Upper lobe of left lung (tissue), 6 donors: Measurements from ENCODE around the gene WDR37. TPM values are rescaled to one million over a fixed set of nuclear protein-coding genes. Genes with fewer than 3 reads are reported as not detected.

Source experiments
- ATAC-seq, 2 donors: fragments of 200-7000 bp; cut with Tn5 transposase; one replicate each; pipeline ENCODE4 v1.9.1; 2022; ENCODE audit warnings: mild to moderate bottlenecking in 2 of 2, moderate library complexity in 2 of 2; ENCODE audit not compliant: low FRiP score in 2 of 2
- DNase-seq, 2 donors: peaks; one replicate each; pipeline ENCODE4 v3.0.0-alpha.2; 2019 to 2020
- H3K27ac ChIP-seq, 4 donors: fragments of 200-600 bp; sonication (generic); one replicate each; pipeline ENCODE4 v1.5.1; 2016 to 2019
- H3K27me3 ChIP-seq, 4 donors: fragments of 200-600 bp; sonication (generic); one replicate each; pipeline ENCODE4 v1.5.1; 2017 to 2019
- H3K36me3 ChIP-seq, 4 donors: fragments of 200-600 bp; sonication (generic); one replicate each; pipeline ENCODE4 v1.5.1; 2016 to 2019
- H3K4me1 ChIP-seq, 4 donors: fragments of 200-600 bp; sonication (generic); one replicate each; pipeline ENCODE4 v1.5.1; 2018 to 2019
- H3K4me3 ChIP-seq, 4 donors: fragments of 200-600 bp; sonication (generic); one replicate each; pipeline ENCODE4 v1.5.1; 2017 to 2019; ENCODE audit warnings: mild to moderate bottlenecking in 2 of 4, moderate library complexity in 1 of 4
- H3K9me3 ChIP-seq, 4 donors: fragments of 200-600 bp; sonication (generic); one replicate each; pipeline ENCODE4 v1.5.1; 2018 to 2019
- EP300 ChIP-seq, 4 donors: sonication (generic); formaldehyde crosslinking; IDR thresholded peaks; one replicate each; pipeline ENCODE4 v1.5.1; 2017; ENCODE audit warnings: antibody characterized with exemption in 4 of 4, control low read depth in 2 of 4
- POLR2A ChIP-seq, 4 donors: fragments of 450-650 bp; IDR thresholded peaks; one replicate each; pipeline ENCODE4 v1.5.1; 2016 to 2017; ENCODE audit warnings: antibody characterized with exemption in 4 of 4, mild to moderate bottlenecking in 2 of 4
- POLR2AphosphoS5 ChIP-seq, 2 donors: sonication (generic); formaldehyde crosslinking; IDR thresholded peaks; one replicate each; pipeline ENCODE4 v1.5.1; 2017; ENCODE audit warnings: antibody characterized with exemption in 2 of 2
- WGBS, 2 donors: methylation state at CpG; one replicate each; pipeline ENCODE4 v1.1.5; 2017 to 2018; 5-methylcytosine and 5-hydroxymethylcytosine counted together
- total RNA-seq, 6 donors: library from RNA; depleted of rRNA in 4 of 6; stranded (reverse); fragments of >200 nt in 4 of 6; gene quantifications; one replicate each; pipeline versions ENCODE4 v1.1.0 to v1.2.1, GENCODE V29; 2016 to 2021
- TF ChIP-seq, protein P1 (sequence below), 6 experiments: fragments of 450-650 bp in 4 of 6; fragments of 200-600 bp in 2 of 6; sonication (generic) in 2 of 6; IDR thresholded peaks; one replicate each; pipeline ENCODE4 v1.5.1; 2016 to 2019; ENCODE audit warnings: antibody characterized with exemption in 6 of 6
- donor health status: DM: no; HTN: no; CAD: no; lungs with moderate emphysema.
- donor health status: DM: no; HTN: yes; CAD: no; lungs with severe emphysema.

The WDR37 gene
- total RNA-seq, 6 donors from 2014 or later: 18.1 to 31.4 (median 19.9) TPM

DNA sequence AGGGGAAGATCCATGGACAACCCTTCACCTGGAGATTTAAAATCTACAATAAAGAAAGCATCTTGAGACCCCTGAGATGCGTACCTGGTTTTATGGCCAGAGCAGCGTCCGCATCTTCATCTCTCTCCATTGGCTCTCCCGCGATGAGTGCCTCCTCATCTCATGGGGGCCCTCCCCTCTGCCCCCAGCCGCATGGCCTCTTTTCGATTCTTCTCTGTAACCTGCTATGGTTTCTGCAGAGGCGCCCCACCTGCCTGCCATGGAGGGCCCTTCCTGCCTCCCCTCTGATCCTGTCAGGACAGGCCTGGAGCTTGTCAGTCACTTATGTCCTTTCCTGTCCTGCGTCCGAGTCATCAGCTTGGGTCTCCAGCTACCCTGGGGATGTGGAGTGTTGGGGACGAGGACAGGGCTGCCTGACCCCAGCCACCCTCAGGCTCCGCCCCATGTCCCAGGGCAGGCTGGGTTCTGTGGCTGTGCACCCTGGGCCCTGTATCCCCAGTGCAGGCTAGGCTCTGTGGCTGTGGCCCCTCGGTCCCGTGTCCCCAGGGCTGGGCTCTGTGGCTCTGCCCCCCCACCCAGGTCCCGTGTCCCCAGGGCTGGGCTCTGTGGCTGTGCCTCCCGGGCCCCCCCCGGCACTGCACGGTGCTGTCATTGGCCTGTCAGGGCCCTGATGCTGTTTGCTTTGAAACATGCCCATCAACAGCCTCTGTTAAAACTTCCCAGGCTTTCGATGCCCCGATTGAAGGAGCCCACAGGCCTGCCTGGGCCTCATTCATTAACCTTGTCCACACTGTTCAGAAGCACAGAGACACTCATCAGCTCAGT, 99.8 kb downstream of the WDR37 start:
- ATAC-seq: no peak
- Histone ChIP-seq H3K4me3 (no peak overlapping the region), H3K9me3 (no peaks in the 10 kb centered on the region), H3K27ac (no peak overlapping the region), H3K4me1 (no peaks in the 10 kb centered on the region), H3K36me3 (no peaks in the 10 kb centered on the region), H3K27me3 (no peaks in the 10 kb centered on the region)
- TF ChIP-seq POLR2A (IDR thresholded peaks at IDR 0.05): no peak
- TF ChIP-seq, protein P1, sequence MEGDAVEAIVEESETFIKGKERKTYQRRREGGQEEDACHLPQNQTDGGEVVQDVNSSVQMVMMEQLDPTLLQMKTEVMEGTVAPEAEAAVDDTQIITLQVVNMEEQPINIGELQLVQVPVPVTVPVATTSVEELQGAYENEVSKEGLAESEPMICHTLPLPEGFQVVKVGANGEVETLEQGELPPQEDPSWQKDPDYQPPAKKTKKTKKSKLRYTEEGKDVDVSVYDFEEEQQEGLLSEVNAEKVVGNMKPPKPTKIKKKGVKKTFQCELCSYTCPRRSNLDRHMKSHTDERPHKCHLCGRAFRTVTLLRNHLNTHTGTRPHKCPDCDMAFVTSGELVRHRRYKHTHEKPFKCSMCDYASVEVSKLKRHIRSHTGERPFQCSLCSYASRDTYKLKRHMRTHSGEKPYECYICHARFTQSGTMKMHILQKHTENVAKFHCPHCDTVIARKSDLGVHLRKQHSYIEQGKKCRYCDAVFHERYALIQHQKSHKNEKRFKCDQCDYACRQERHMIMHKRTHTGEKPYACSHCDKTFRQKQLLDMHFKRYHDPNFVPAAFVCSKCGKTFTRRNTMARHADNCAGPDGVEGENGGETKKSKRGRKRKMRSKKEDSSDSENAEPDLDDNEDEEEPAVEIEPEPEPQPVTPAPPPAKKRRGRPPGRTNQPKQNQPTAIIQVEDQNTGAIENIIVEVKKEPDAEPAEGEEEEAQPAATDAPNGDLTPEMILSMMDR (IDR thresholded peaks at IDR 0.05): no peak
- TF ChIP-seq POLR2AphosphoS5 (IDR thresholded peaks at IDR 0.05): no peak
- no peak for TF ChIP-seq EP300 (IDR thresholded peaks at IDR 0.05)
- peak; percentile 12 to 62 for DNase-seq
- WGBS, 2 donors: 85 to 93% methylated on average over 10 to 19 of the region's 20 CpGs

DNA sequence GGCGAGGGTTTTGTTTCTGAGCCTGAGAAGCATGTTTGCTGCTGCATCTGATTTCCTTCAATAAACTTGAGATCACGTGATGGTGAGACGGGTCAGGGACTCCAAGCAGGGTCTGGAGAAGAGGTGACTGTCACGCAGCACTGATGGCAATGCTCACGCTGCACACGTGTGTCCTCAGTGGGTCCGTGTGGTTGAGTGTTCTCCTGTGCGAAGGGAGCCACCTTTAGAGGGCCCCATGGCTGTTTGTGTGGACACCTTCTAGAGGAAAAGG, 100.4 kb downstream of the WDR37 start:
- DNase-seq (peak in 1 of 2 donors; percentile 8), ATAC-seq (no peak)
- WGBS, 2 donors: 94 to 100% methylated on average over 2 to 8 of the region's 8 CpGs
- no peak overlapping the region for H3K27ac ChIP-seq
- no peaks in the 10 kb centered on the region for H3K27me3 ChIP-seq
- H3K36me3 ChIP-seq: no peaks in the 10 kb centered on the region
- no peak overlapping the region for H3K4me3 ChIP-seq
- TF ChIP-seq POLR2AphosphoS5 (IDR thresholded peaks at IDR 0.05) (no peak), EP300 (IDR thresholded peaks at IDR 0.05) (no peak), POLR2A (IDR thresholded peaks at IDR 0.05) (no peak)
- TF ChIP-seq, protein P1 (IDR thresholded peaks at IDR 0.05): no peak
- no peaks in the 10 kb centered on the region for H3K4me1 ChIP-seq
- H3K9me3 ChIP-seq: no peaks in the 10 kb centered on the region

- Histone ChIP-seq H3K27me3 (no peaks in the 10 kb centered on the region), H3K27ac (no peak overlapping the region), H3K4me3 (no peak overlapping the region), H3K4me1 (no peaks in the 10 kb centered on the region), H3K9me3 (no peaks in the 10 kb centered on the region), H3K36me3 (no peaks in the 10 kb centered on the region)
- TF ChIP-seq, protein P1 (IDR thresholded peaks at IDR 0.05): no peak
- WGBS, 2 donors: 78 to 82% methylated on average over 17 of the region's 17 CpGs
- peak; percentile 14 to 52 for DNase-seq
- no peak for ATAC-seq
Observed at GRCh38 chr10:1156921-1157614, 100.9 kb downstream of the WDR37 start.

GRCh38 chr10:1157615-1157933, 101.4 kb downstream of the WDR37 start:
- 84 to 89% methylated on average over 4 of the region's 4 CpGs for WGBS, 2 donors

More at GRCh38 chr10:1157615-1157933, 101.4 kb downstream of the WDR37 start:
- DNase-seq: no peak
- Histone ChIP-seq H3K36me3 (no peaks in the 10 kb centered on the region), H3K4me3 (no peak overlapping the region), H3K9me3 (no peaks in the 10 kb centered on the region), H3K4me1 (no peaks in the 10 kb centered on the region), H3K27ac (no peak overlapping the region), H3K27me3 (no peaks in the 10 kb centered on the region)
- TF ChIP-seq, protein P1 (IDR thresholded peaks at IDR 0.05): no peak
- TF ChIP-seq EP300 (IDR thresholded peaks at IDR 0.05) (no peak), POLR2A (IDR thresholded peaks at IDR 0.05) (no peak), POLR2AphosphoS5 (IDR thresholded peaks at IDR 0.05) (no peak)
- ATAC-seq: no peak
